D341Med (cell line): ENCODE measurements around the gene B3GLCT.
A peak's percentile ranks its signal among the peaks of the same experiment; 100 is the strongest.
"Not testable (repeated sequence)": the region's sequence is repeated elsewhere in the genome, so short reads cannot be mapped to it uniquely, and the experiment has no call there.

Source experiments
- DNase-seq: peaks from one replicate; pipeline ENCODE4 v3.0.0; 2012; ENCODE audit warnings: low spot score

The B3GLCT gene

GRCh38 chr13:31184451-31184850, 15.3 kb upstream of the B3GLCT start:
- DNase-seq = no peak

GRCh38 chr13:31184981-31185645, 14.7 kb upstream of the B3GLCT start:
- no peak for DNase-seq

- no peak for DNase-seq
Measured at GRCh38 chr13:31191748-31192147, 8.0 kb upstream of the B3GLCT start.

GRCh38 chr13:31192306-31192705, 7.5 kb upstream of the B3GLCT start:
- DNase-seq = no peak

GRCh38 chr13:31195616-31196015, 4.2 kb upstream of the B3GLCT start:
- DNase-seq = no peak

- DNase-seq = no peak
Measured at GRCh38 chr13:31196992-31197391, 2.8 kb upstream of the B3GLCT start.

GRCh38 chr13:31198519-31198918, 1.3 kb upstream of the B3GLCT start:
- no peak for DNase-seq

- DNase-seq = no peak
Measured at GRCh38 chr13:31199527-31199848, 287 bp upstream of the B3GLCT start.

- DNase-seq = no peak
Measured at GRCh38 chr13:31200637-31200971, 829 bp downstream of the B3GLCT start.

GRCh38 chr13:31201341-31202031, 1.7 kb downstream of the B3GLCT start:
- DNase-seq = no peak

- no peak for DNase-seq
Measured at GRCh38 chr13:31204592-31204991, 4.8 kb downstream of the B3GLCT start.

- no peak for DNase-seq
Measured at GRCh38 chr13:31207661-31208552, 8.1 kb downstream of the B3GLCT start.

GRCh38 chr13:31208559-31209122, 8.9 kb downstream of the B3GLCT start:
- no peak for DNase-seq

- DNase-seq = peak; percentile 89
Measured at GRCh38 chr13:31209172-31209840, 9.5 kb downstream of the B3GLCT start.

GRCh38 chr13:31209841-31210210, 10.1 kb downstream of the B3GLCT start:
- no peak for DNase-seq

- DNase-seq = no peak
Measured at GRCh38 chr13:31213651-31214289, 14.0 kb downstream of the B3GLCT start.

GRCh38 chr13:31214435-31214834, 14.7 kb downstream of the B3GLCT start:
- DNase-seq = no peak

- not testable (repeated sequence) for DNase-seq
Measured at GRCh38 chr13:31216916-31217315, 17.1 kb downstream of the B3GLCT start.

GRCh38 chr13:31219909-31220598, 20.3 kb downstream of the B3GLCT start:
- DNase-seq = no peak

- no peak for DNase-seq
Measured at GRCh38 chr13:31221057-31221456, 21.3 kb downstream of the B3GLCT start.

- DNase-seq = no peak
Measured at GRCh38 chr13:31223215-31223614, 23.4 kb downstream of the B3GLCT start.
